Breast epithelium (tissue), 3 donors: ENCODE measurements around the gene NBAS.

Experiments used
- CTCF ChIP-seq, 3 donors: fragments of 450-650 bp; IDR thresholded peaks; one replicate each; pipeline ENCODE4 v1.5.1; 2016 to 2017; ENCODE audit warnings: antibody characterized with exemption in 3 of 3, mild to moderate bottlenecking in 3 of 3, moderate library complexity in 3 of 3
- POLR2A ChIP-seq: fragments of 450-650 bp; IDR thresholded peaks from one replicate; pipeline ENCODE4 v1.6.1; 2016; ENCODE audit warnings: antibody characterized with exemption, mild to moderate bottlenecking, moderate library complexity

DNA sequence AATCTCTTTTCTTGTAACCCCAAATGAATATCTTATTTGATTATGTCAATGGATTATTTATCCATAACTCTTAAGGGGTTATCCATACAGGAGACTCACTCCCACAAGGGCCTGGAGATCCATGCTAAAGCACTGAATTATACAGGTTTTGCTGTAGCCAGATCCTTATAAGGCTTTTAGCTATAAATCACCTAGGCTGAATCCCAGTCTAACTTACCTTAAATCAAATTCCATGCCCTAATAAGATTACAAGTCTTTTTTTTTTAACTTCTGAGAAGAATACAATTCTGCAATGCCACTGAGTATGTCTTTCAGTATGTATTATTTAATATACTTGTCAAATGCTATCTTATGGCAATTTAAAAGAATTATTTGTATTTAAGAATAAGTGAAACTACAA lies 340.5 kb downstream of the NBAS start:
- TF ChIP-seq POLR2A: no peak
- TF ChIP-seq CTCF (IDR thresholded peaks at IDR 0.05): no peak
